Measurements from ENCODE around the gene ATP13A4.

GRCh38 chr3:193391902-193392301 lies 162.8 kb downstream of the ATP13A4 start:
- no peak for TF ChIP-seq ZFX (IDR thresholded peaks at IDR 0.05)
- TF ChIP-seq CTCF (conservative IDR thresholded peaks at IDR 0.05): no peak
